BJ (cell line): ENCODE measurements around the gene MYCL. TPM values are rescaled to one million over a fixed set of nuclear protein-coding genes. Genes with fewer than 3 reads are reported as not detected.

Source experiments
- CTCF ChIA-PET: fragments of 350-600 bp; formaldehyde crosslinking; extraction: SDS; loops from one replicate; lab custom pipeline; 2021; ENCODE audit warnings: antibody characterized with exemption, inconsistent platforms; lab: Yijun Ruan, JAX
- POLR2A ChIA-PET: fragments of 300-600 bp; sonication (Branson Sonifier 250); formaldehyde crosslinking; extraction: SDS; loops from one replicate; lab custom pipeline; 2021; ENCODE audit warnings: antibody characterized with exemption; lab: Charles Lee
- DNase-seq: peaks from one replicate; pipeline ENCODE4 v3.0.0-alpha.2; 2011; ENCODE audit warnings: low read depth
- H3K27me3 ChIP-seq: 2 replicates; pipeline ENCODE4 v1.6.0; 2011; ENCODE audit warnings: low read length; ENCODE audit not compliant: control insufficient read depth, insufficient read depth
- H3K36me3 ChIP-seq: 2 replicates; pipeline ENCODE4 v1.5.1; 2011; ENCODE audit warnings: low read length; ENCODE audit not compliant: control insufficient read depth, insufficient read depth
- H3K4me3 ChIP-seq: 2 replicates; pipeline ENCODE4 v1.5.1; 2011; ENCODE audit warnings: low read depth, mild to moderate bottlenecking, control low read depth, low read length
- CTCF ChIP-seq: IDR thresholded peaks from 2 replicates; pipeline ENCODE4 v1.5.1; 2011; ENCODE audit warnings: low read depth, mild to moderate bottlenecking, control low read depth, inconsistent platforms, low read length, moderate library complexity; ENCODE audit not compliant: insufficient read depth
- polyA plus RNA-seq: library from polyadenylated mRNA; depleted of rRNA; stranded (reverse); fragments of >200 nt; gene quantifications from 2 replicates; pipeline ENCODE4 v1.2.3, GENCODE V29; 2011

MYCL gene
- polyA plus RNA-seq, 1 experiment = 0.22 TPM

- CTCF ChIA-PET = interaction anchor here (1.3 kb wide), 1 partner anchor 121 kb away, joined by 3 read pairs; no protein-coding TSS in a partner anchor
- H3K36me3 ChIP-seq = peaks cover 11% of the 10 kb centered on the region; the same call in 1 of the 2 replicates
- TF ChIP-seq CTCF = no peak
- no peaks in the 10 kb centered on the region for H3K27me3 ChIP-seq
- no peak overlapping the region for H3K4me3 ChIP-seq
- POLR2A ChIA-PET = no interaction called here
- no peak for DNase-seq
Observed at GRCh38 chr1:39852214-39852791, 49.4 kb downstream of the MYCL start.

DNA sequence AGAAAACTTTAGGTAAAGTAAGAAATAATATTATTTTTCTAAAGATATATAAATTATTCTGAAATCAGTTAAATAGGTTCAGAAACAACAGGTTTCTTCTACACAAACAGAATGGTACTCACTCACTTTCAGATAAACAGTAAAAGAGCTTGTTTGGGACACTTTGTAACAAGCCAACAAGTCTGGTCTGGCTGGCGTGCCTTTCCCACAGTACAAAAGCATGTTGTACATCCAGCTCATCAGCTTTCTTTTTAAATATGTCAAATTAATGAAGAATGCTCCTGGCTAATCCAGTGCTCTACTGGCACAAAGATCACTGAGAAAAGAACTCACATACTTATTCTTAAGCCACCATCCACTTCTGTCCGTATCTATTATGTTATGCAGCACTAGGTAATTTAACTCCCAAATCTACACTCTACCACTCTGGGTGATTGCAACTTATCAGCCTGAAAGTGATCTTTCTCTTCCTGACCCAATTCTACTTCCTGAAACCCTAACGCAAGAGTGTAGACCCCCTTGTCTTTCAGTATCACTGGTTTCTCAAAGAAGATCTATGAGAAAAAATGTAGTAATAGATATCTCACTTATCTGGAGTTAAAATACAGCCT, 51.0 kb downstream of the MYCL start:
- TF ChIP-seq CTCF = no peak
- Histone ChIP-seq H3K36me3 (peaks cover 8% of the 10 kb centered on the region; the same call in 1 of the 2 replicates), H3K4me3 (no peak overlapping the region), H3K27me3 (no peaks in the 10 kb centered on the region)
- POLR2A ChIA-PET = no interaction called here
- CTCF ChIA-PET = interaction anchor here (0.7 kb wide), 1 partner anchor 311 kb away, joined by 3 read pairs; no protein-coding TSS in a partner anchor
- DNase-seq = no peak

DNA sequence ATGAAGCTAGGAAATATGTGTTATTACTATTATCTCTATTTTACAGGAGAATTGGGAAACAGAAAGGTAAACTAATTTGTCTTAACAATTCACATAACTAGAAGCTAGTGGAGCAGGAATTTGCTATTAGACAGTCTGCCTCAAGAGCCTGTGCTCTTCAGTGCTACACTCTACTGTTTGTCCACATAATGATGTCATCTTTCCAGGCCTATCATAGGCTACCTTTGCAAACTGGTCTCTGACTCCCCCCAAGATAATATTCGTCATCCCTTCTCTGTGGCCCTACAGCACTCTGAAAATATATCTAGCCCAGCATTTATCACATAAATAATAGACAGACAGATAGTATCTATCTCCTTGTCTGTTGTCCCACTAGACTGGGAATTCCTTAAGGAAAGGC, 52.5 kb downstream of the MYCL start:
- H3K36me3 ChIP-seq = peaks cover 6% of the 10 kb centered on the region; the same call in 1 of the 2 replicates
- no peak for DNase-seq
- H3K27me3 ChIP-seq = no peaks in the 10 kb centered on the region
- ChIA-PET POLR2A (no interaction called here), CTCF (interaction anchor here (1.3 to 1.6 kb wide), 2 partner anchors 44 to 53 kb away, joined by 3 to 5 read pairs; partner anchors contain the start of gene MYCL)
- no peak overlapping the region for H3K4me3 ChIP-seq
- no peak for TF ChIP-seq CTCF

GRCh38 chr1:39847940-39848339, 53.8 kb downstream of the MYCL start:
- no peak for TF ChIP-seq CTCF
- DNase-seq = no peak
- H3K36me3 ChIP-seq = peaks cover 6% of the 10 kb centered on the region; the same call in 1 of the 2 replicates
- ChIA-PET POLR2A (no interaction called here), CTCF (no interaction called here)
- no peaks in the 10 kb centered on the region for H3K27me3 ChIP-seq
- H3K4me3 ChIP-seq = no peak overlapping the region

DNA sequence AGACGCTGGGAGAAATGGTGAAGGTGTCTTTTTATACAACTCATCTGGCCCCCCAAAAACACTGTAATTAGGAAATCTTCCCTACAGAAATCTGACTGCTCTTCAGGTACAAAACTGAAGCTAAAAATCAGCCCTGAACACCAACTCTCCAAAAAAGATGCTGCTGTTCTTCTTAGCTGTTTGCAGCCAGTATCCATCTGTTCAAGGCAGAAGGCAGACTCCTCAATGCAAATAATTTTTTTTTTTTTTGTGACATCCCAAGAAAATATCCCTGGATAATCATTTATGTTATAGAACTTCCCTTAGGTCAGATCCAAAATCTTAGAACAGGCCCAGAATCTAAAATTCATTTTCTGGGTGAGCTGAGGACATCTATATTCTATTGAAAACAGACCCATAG, 54.9 kb downstream of the MYCL start:
- TF ChIP-seq CTCF = no peak
- Histone ChIP-seq H3K4me3 (no peak overlapping the region), H3K36me3 (peaks cover 7% of the 10 kb centered on the region; the same call in 1 of the 2 replicates), H3K27me3 (no peaks in the 10 kb centered on the region)
- DNase-seq = no peak
- ChIA-PET CTCF (interaction anchor here (0.6 to 5.6 kb wide), 7 partner anchors 17 to 73 kb away, joined by 3 to 20 read pairs (median 4); partner anchors contain the start of gene MYCL), POLR2A (interaction anchor here (0.5 kb wide), 1 partner anchor 15 kb away, joined by 9 read pairs; no protein-coding TSS in a partner anchor)
